Osteocyte (in vitro differentiated cells): ENCODE measurements around the gene POLR1C. TPM values are rescaled to one million over a fixed set of nuclear protein-coding genes. Genes with fewer than 3 reads are reported as not detected.

Experiments used
- DNase-seq: peaks from one replicate; pipeline ENCODE4 v3.0.0; 2021; ENCODE audit warnings: mixed read lengths; ENCODE audit not compliant: unreplicated experiment; ENCODE audit errors: extremely low spot score
- H3K27ac Mint-ChIP-seq: one replicate; pipeline ENCODE4 v1.8.0; 2021; ENCODE audit warnings: mild to moderate bottlenecking, mixed read lengths; ENCODE audit not compliant: unreplicated experiment
- H3K27me3 Mint-ChIP-seq: one replicate; pipeline ENCODE4 v1.8.0; 2021; ENCODE audit warnings: mixed read lengths; ENCODE audit not compliant: unreplicated experiment
- H3K36me3 Mint-ChIP-seq: one replicate; pipeline ENCODE4 v1.8.0; 2021; ENCODE audit warnings: mixed read lengths; ENCODE audit not compliant: unreplicated experiment
- H3K4me1 Mint-ChIP-seq: one replicate; pipeline ENCODE4 v1.8.0; 2021; ENCODE audit warnings: mixed read lengths; ENCODE audit not compliant: unreplicated experiment
- H3K4me3 Mint-ChIP-seq: one replicate; pipeline ENCODE4 v1.8.0; 2021; ENCODE audit warnings: mild to moderate bottlenecking, moderate library complexity, mixed read lengths; ENCODE audit not compliant: unreplicated experiment
- H3K9me3 Mint-ChIP-seq: one replicate; pipeline ENCODE4 v1.8.0; 2021; ENCODE audit warnings: mixed read lengths; ENCODE audit not compliant: unreplicated experiment
- total RNA-seq: library from RNA; stranded (reverse); gene quantifications from 2 replicates; pipeline ENCODE4 v1.2.1, GENCODE V29; 2021
- TF ChIP-seq, protein P1 (sequence below): fragments of 200-600 bp; sonication (generic); IDR thresholded peaks from 2 replicates; pipeline ENCODE4 v1.5.0; 2021; ENCODE audit warnings: antibody characterized with exemption, mild to moderate bottlenecking, moderate library complexity

Gene POLR1C
- total RNA-seq, 1 donor from 2014 or later: 32.8 TPM

DNA sequence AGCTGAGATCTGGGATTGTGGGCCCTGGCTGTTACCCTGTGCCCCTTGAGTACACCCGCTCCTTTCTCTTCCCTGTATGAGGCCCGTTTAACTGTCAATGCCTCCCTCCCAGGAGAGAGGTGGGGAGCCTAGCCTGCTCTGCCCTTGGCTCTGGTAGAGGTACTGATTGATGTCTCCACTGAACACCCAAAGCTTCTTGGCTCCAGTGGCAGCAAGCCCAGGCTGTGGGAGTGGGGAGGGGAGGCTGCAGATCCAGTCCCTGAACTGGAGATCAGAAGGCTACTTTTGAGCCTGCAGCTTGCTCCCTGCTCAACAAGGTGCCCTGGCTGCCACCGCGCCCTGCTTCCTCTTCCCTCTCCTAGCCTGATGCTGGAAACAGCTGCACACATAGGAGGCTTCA is 14.2 kb upstream of the POLR1C start:
- Mint-ChIP-seq H3K27ac (no peak overlapping the region), H3K27me3 (no peaks in the 10 kb centered on the region), H3K4me1 (peaks cover 2% of the 10 kb centered on the region), H3K9me3 (no peaks in the 10 kb centered on the region), H3K4me3 (no peak overlapping the region), H3K36me3 (peaks cover 42% of the 10 kb centered on the region)
- TF ChIP-seq, protein P1, sequence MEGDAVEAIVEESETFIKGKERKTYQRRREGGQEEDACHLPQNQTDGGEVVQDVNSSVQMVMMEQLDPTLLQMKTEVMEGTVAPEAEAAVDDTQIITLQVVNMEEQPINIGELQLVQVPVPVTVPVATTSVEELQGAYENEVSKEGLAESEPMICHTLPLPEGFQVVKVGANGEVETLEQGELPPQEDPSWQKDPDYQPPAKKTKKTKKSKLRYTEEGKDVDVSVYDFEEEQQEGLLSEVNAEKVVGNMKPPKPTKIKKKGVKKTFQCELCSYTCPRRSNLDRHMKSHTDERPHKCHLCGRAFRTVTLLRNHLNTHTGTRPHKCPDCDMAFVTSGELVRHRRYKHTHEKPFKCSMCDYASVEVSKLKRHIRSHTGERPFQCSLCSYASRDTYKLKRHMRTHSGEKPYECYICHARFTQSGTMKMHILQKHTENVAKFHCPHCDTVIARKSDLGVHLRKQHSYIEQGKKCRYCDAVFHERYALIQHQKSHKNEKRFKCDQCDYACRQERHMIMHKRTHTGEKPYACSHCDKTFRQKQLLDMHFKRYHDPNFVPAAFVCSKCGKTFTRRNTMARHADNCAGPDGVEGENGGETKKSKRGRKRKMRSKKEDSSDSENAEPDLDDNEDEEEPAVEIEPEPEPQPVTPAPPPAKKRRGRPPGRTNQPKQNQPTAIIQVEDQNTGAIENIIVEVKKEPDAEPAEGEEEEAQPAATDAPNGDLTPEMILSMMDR: no peak
- DNase-seq: no peak

- Mint-ChIP-seq H3K27me3 (no peaks in the 10 kb centered on the region), H3K36me3 (peaks cover 39% of the 10 kb centered on the region), H3K27ac (no peak overlapping the region), H3K4me3 (no peak overlapping the region), H3K4me1 (no peaks in the 10 kb centered on the region), H3K9me3 (no peaks in the 10 kb centered on the region)
- TF ChIP-seq, protein P1: no peak
- no peak for DNase-seq
These were observed 13.4 kb upstream of the POLR1C start for GRCh38 chr6:43503443-43503842.

- no peak overlapping the region for H3K27ac Mint-ChIP-seq
- TF ChIP-seq, protein P1: no peak
- DNase-seq: no peak
- no peak overlapping the region for H3K4me3 Mint-ChIP-seq
- peaks cover 30% of the 10 kb centered on the region for H3K36me3 Mint-ChIP-seq
- peaks cover 5% of the 10 kb centered on the region for H3K4me1 Mint-ChIP-seq
- no peaks in the 10 kb centered on the region for H3K27me3 Mint-ChIP-seq
- no peaks in the 10 kb centered on the region for H3K9me3 Mint-ChIP-seq
These were observed 11.9 kb upstream of the POLR1C start for GRCh38 chr6:43504756-43505593.

GRCh38 chr6:43505718-43506117 is 11.2 kb upstream of the POLR1C start:
- no peak for DNase-seq
- H3K27ac Mint-ChIP-seq: no peak overlapping the region
- H3K4me3 Mint-ChIP-seq: no peak overlapping the region
- H3K36me3 Mint-ChIP-seq: peaks cover 24% of the 10 kb centered on the region
- H3K27me3 Mint-ChIP-seq: no peaks in the 10 kb centered on the region
- H3K4me1 Mint-ChIP-seq: peaks cover 7% of the 10 kb centered on the region
- no peaks in the 10 kb centered on the region for H3K9me3 Mint-ChIP-seq
- TF ChIP-seq, protein P1: no peak

GRCh38 chr6:43506171-43506570 is 10.7 kb upstream of the POLR1C start:
- H3K4me1 Mint-ChIP-seq: peaks cover 9% of the 10 kb centered on the region
- no peak overlapping the region for H3K4me3 Mint-ChIP-seq
- DNase-seq: no peak
- TF ChIP-seq, protein P1: no peak
- no peaks in the 10 kb centered on the region for H3K9me3 Mint-ChIP-seq
- H3K36me3 Mint-ChIP-seq: peaks cover 23% of the 10 kb centered on the region
- H3K27ac Mint-ChIP-seq: no peak overlapping the region
- no peaks in the 10 kb centered on the region for H3K27me3 Mint-ChIP-seq
